ENCODE measurements around the gene RBPJ. TPM values are rescaled to one million over a fixed set of nuclear protein-coding genes. Genes with fewer than 3 reads are reported as not detected.

Gene RBPJ
- total RNA-seq, 1 donor from 2014 or later = 120 TPM

GRCh38 chr4:26424153-26424552, 103.3 kb downstream of the RBPJ start:
- H3K9me3 Mint-ChIP-seq = no peaks in the 10 kb centered on the region
- no peaks in the 10 kb centered on the region for H3K4me1 Mint-ChIP-seq
- DNase-seq (ENCODE audit: low spot score) = no peak
- TF ChIP-seq EZH2phosphoT487 (IDR thresholded peaks at IDR 0.05) = no peak
- Histone ChIP-seq H3K4me3 (no peak overlapping the region), H3K27ac (no peak overlapping the region), H3K27me3 (no peaks in the 10 kb centered on the region), H3K9ac (no peak overlapping the region), H3F3A (ENCODE audit: low read depth) (no peaks in the 10 kb centered on the region), H2AFZ (replicated peaks) (no peak overlapping the region), H3K9me3 (ENCODE audit: low read depth) (no peaks in the 10 kb centered on the region), H3K79me2 (ENCODE audit: low read depth) (peaks cover 24% of the 10 kb centered on the region), H3K36me3 (peaks cover 36% of the 10 kb centered on the region), H4K20me1 (ENCODE audit: low read depth) (no peaks in the 10 kb centered on the region), H3K4me1 (peaks cover 7% of the 10 kb centered on the region), H3K4me2 (no peak overlapping the region)
- H3K4me3 Mint-ChIP-seq = no peak overlapping the region
- peaks cover 3% of the 10 kb centered on the region for H3K27me3 Mint-ChIP-seq (ENCODE audit: insufficient read depth, low read depth)
- no peak overlapping the region for H3K27ac Mint-ChIP-seq
- H3K36me3 Mint-ChIP-seq = peaks cover 28% of the 10 kb centered on the region

GRCh38 chr4:26424838-26425237, 104.0 kb downstream of the RBPJ start:
- no peak for TF ChIP-seq EZH2phosphoT487 (IDR thresholded peaks at IDR 0.05)
- TF ChIP-seq CTCF (IDR thresholded peaks at IDR 0.05) = peak; percentile 28
- no peaks in the 10 kb centered on the region for H4K20me1 ChIP-seq (ENCODE audit: low read depth)
- no peak overlapping the region for H3K9ac ChIP-seq
- Mint-ChIP-seq H3K4me3 (no peak overlapping the region), H3K27ac (no peak overlapping the region), H3K4me1 (no peaks in the 10 kb centered on the region), H3K27me3 (ENCODE audit: insufficient read depth, low read depth) (peaks cover 3% of the 10 kb centered on the region), H3K9me3 (no peaks in the 10 kb centered on the region), H3K36me3 (peaks cover 28% of the 10 kb centered on the region)
- H3K79me2 ChIP-seq (ENCODE audit: low read depth) = peaks cover 24% of the 10 kb centered on the region
- no peak overlapping the region for H3K4me2 ChIP-seq
- H3F3A ChIP-seq (ENCODE audit: low read depth) = no peaks in the 10 kb centered on the region
- DNase-seq (ENCODE audit: low spot score) = no peak
- H3K4me1 ChIP-seq = peaks cover 7% of the 10 kb centered on the region
- H3K27me3 ChIP-seq = no peaks in the 10 kb centered on the region
- no peak overlapping the region for H3K27ac ChIP-seq
- no peak overlapping the region for H3K4me3 ChIP-seq
- H3K9me3 ChIP-seq (ENCODE audit: low read depth) = no peaks in the 10 kb centered on the region
- peaks cover 38% of the 10 kb centered on the region for H3K36me3 ChIP-seq
- H2AFZ ChIP-seq (replicated peaks) = no peak overlapping the region

GRCh38 chr4:26425953-26426352, 105.1 kb downstream of the RBPJ start:
- H3K4me3 ChIP-seq = no peak overlapping the region
- Mint-ChIP-seq H3K27ac (no peak overlapping the region), H3K9me3 (no peaks in the 10 kb centered on the region), H3K27me3 (ENCODE audit: insufficient read depth, low read depth) (peaks cover 3% of the 10 kb centered on the region), H3K4me1 (no peaks in the 10 kb centered on the region), H3K4me3 (no peak overlapping the region), H3K36me3 (peaks cover 33% of the 10 kb centered on the region)
- H3K36me3 ChIP-seq = peaks cover 42% of the 10 kb centered on the region
- no peak for DNase-seq (ENCODE audit: low spot score)
- no peaks in the 10 kb centered on the region for H3F3A ChIP-seq (ENCODE audit: low read depth)
- H3K4me2 ChIP-seq = no peak overlapping the region
- TF ChIP-seq CTCF (IDR thresholded peaks at IDR 0.05) = no peak
- no peak for TF ChIP-seq EZH2phosphoT487 (IDR thresholded peaks at IDR 0.05)
- no peak for TF ChIP-seq EZH2 (IDR thresholded peaks at IDR 0.05)
- no peak overlapping the region for H3K27ac ChIP-seq
- peaks cover 24% of the 10 kb centered on the region for H3K79me2 ChIP-seq (ENCODE audit: low read depth)
- no peaks in the 10 kb centered on the region for H3K27me3 ChIP-seq
- no peak overlapping the region for H3K9ac ChIP-seq
- H4K20me1 ChIP-seq (ENCODE audit: low read depth) = no peaks in the 10 kb centered on the region
- no peak overlapping the region for H2AFZ ChIP-seq (replicated peaks)
- no peaks in the 10 kb centered on the region for H3K9me3 ChIP-seq (ENCODE audit: low read depth)
- peaks cover 4% of the 10 kb centered on the region for H3K4me1 ChIP-seq

- peaks cover 4% of the 10 kb centered on the region for H3K4me1 ChIP-seq
- H3K4me3 ChIP-seq = no peak overlapping the region
- H4K20me1 ChIP-seq (ENCODE audit: low read depth) = no peaks in the 10 kb centered on the region
- H3K9ac ChIP-seq = no peak overlapping the region
- no peak overlapping the region for H3K4me3 Mint-ChIP-seq
- peaks cover 28% of the 10 kb centered on the region for H3K36me3 Mint-ChIP-seq
- H3K27me3 ChIP-seq = no peaks in the 10 kb centered on the region
- H2AFZ ChIP-seq (replicated peaks) = no peak overlapping the region
- H3K9me3 Mint-ChIP-seq = no peaks in the 10 kb centered on the region
- no peak overlapping the region for H3K4me2 ChIP-seq
- no peak overlapping the region for H3K27ac ChIP-seq
- H3F3A ChIP-seq (ENCODE audit: low read depth) = no peaks in the 10 kb centered on the region
- H3K27ac Mint-ChIP-seq = no peak overlapping the region
- no peak for TF ChIP-seq EZH2 (IDR thresholded peaks at IDR 0.05)
- no peak for TF ChIP-seq CTCF (IDR thresholded peaks at IDR 0.05)
- TF ChIP-seq EZH2phosphoT487 (IDR thresholded peaks at IDR 0.05) = no peak
- peaks cover 3% of the 10 kb centered on the region for H3K27me3 Mint-ChIP-seq (ENCODE audit: insufficient read depth, low read depth)
- H3K79me2 ChIP-seq (ENCODE audit: low read depth) = peaks cover 18% of the 10 kb centered on the region
- DNase-seq (ENCODE audit: low spot score) = no peak
- no peaks in the 10 kb centered on the region for H3K9me3 ChIP-seq (ENCODE audit: low read depth)
- peaks cover 51% of the 10 kb centered on the region for H3K36me3 ChIP-seq
- H3K4me1 Mint-ChIP-seq = no peaks in the 10 kb centered on the region
These were observed 106.1 kb downstream of the RBPJ start for GRCh38 chr4:26426892-26427291.
